ENCODE measurements around the gene GPX4.

GPX4 gene

DNA sequence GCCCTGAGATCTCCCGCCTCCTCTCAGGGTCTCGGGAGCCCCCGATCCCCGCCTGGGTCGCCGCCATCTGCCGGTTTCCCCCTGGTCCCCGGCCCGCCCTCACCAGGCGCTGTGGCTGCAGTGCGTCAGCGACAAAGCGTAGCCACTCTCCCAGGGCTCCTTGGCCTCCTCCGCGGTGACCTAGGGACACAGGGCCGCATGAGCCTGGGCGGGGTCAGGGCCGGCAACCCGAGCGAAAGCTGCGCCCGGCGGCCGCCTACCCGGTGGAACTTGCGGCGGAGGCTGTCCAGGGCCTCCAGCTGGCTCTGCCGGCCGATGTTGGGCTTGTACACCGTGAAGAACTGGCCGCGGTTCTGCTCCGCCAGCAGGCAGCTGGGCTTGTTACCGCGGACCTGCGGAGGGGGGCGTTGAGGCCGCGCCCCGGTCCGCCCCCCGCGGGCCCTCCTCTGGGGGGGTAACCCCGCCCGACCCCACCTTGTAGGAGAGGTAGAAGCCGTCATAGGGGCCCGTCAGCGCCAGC lies 5.3 kb downstream of the GPX4 start:
- Histone ChIP-seq H3K27me3 (ENCODE audit: control insufficient read depth, insufficient read depth, low read length) (no peaks in the 10 kb centered on the region), H3K4me2 (ENCODE audit: low read length) (no peak overlapping the region), H3K4me1 (peaks cover 4% of the 10 kb centered on the region), H2AFZ (no peak overlapping the region), H3K79me2 (peaks cover 4% of the 10 kb centered on the region), H3K36me3 (ENCODE audit: control insufficient read depth, insufficient read depth, low read length) (no peaks in the 10 kb centered on the region), H3K9me3 (ENCODE audit: control insufficient read depth, low read length) (no peaks in the 10 kb centered on the region), H3K27ac (no peak overlapping the region), H3K4me3 (ENCODE audit: low read depth, low read length) (no peak overlapping the region), H3K9ac (no peak overlapping the region)
- TF ChIP-seq, protein P1, sequence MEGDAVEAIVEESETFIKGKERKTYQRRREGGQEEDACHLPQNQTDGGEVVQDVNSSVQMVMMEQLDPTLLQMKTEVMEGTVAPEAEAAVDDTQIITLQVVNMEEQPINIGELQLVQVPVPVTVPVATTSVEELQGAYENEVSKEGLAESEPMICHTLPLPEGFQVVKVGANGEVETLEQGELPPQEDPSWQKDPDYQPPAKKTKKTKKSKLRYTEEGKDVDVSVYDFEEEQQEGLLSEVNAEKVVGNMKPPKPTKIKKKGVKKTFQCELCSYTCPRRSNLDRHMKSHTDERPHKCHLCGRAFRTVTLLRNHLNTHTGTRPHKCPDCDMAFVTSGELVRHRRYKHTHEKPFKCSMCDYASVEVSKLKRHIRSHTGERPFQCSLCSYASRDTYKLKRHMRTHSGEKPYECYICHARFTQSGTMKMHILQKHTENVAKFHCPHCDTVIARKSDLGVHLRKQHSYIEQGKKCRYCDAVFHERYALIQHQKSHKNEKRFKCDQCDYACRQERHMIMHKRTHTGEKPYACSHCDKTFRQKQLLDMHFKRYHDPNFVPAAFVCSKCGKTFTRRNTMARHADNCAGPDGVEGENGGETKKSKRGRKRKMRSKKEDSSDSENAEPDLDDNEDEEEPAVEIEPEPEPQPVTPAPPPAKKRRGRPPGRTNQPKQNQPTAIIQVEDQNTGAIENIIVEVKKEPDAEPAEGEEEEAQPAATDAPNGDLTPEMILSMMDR (IDR thresholded peaks at IDR 0.05) = no peak

- Histone ChIP-seq H3K79me2 (peaks cover 3% of the 10 kb centered on the region), H3K4me1 (peaks cover 4% of the 10 kb centered on the region), H3K27me3 (ENCODE audit: control insufficient read depth, insufficient read depth, low read length) (no peaks in the 10 kb centered on the region), H3K36me3 (ENCODE audit: control insufficient read depth, insufficient read depth, low read length) (no peaks in the 10 kb centered on the region), H3K4me2 (ENCODE audit: low read length) (no peak overlapping the region), H3K27ac (no peak overlapping the region), H3K9me3 (ENCODE audit: control insufficient read depth, low read length) (no peaks in the 10 kb centered on the region), H3K4me3 (ENCODE audit: low read depth, low read length) (no peak overlapping the region), H2AFZ (no peak overlapping the region), H3K9ac (no peak overlapping the region)
- TF ChIP-seq, protein P1 (IDR thresholded peaks at IDR 0.05) = no peak
Measured at GRCh38 chr19:1109697-1110671, 6.2 kb downstream of the GPX4 start.

- H3K79me2 ChIP-seq = no peaks in the 10 kb centered on the region
Measured at GRCh38 chr19:1110809-1111640, 7.2 kb downstream of the GPX4 start.

GRCh38 chr19:1111641-1112267 lies 8.0 kb downstream of the GPX4 start:
- no peaks in the 10 kb centered on the region for H3K79me2 ChIP-seq
- H3K4me1 ChIP-seq = peaks cover 4% of the 10 kb centered on the region
- no peak overlapping the region for H2AFZ ChIP-seq
- no peaks in the 10 kb centered on the region for H3K9me3 ChIP-seq (ENCODE audit: control insufficient read depth, low read length)
- no peak overlapping the region for H3K9ac ChIP-seq
- no peaks in the 10 kb centered on the region for H3K27me3 ChIP-seq (ENCODE audit: control insufficient read depth, insufficient read depth, low read length)
- no peaks in the 10 kb centered on the region for H3K36me3 ChIP-seq (ENCODE audit: control insufficient read depth, insufficient read depth, low read length)
- no peak overlapping the region for H3K27ac ChIP-seq
- no peak overlapping the region for H3K4me2 ChIP-seq (ENCODE audit: low read length)
- no peak overlapping the region for H3K4me3 ChIP-seq (ENCODE audit: low read depth, low read length)
- TF ChIP-seq, protein P1 (IDR thresholded peaks at IDR 0.05) = no peak

More at GRCh38 chr19:1110809-1111640, 7.2 kb downstream of the GPX4 start:
- Histone ChIP-seq H2AFZ (no peak overlapping the region), H3K9me3 (ENCODE audit: control insufficient read depth, low read length) (no peaks in the 10 kb centered on the region), H3K27ac (no peak overlapping the region), H3K27me3 (ENCODE audit: control insufficient read depth, insufficient read depth, low read length) (no peaks in the 10 kb centered on the region), H3K9ac (no peak overlapping the region), H3K4me3 (ENCODE audit: low read depth, low read length) (no peak overlapping the region), H3K4me1 (peaks cover 4% of the 10 kb centered on the region), H3K4me2 (ENCODE audit: low read length) (no peak overlapping the region), H3K36me3 (ENCODE audit: control insufficient read depth, insufficient read depth, low read length) (no peaks in the 10 kb centered on the region)
- TF ChIP-seq, protein P1 (IDR thresholded peaks at IDR 0.05) = no peak
